Activated T-cell treated with anti-CD3 and anti-CD28 coated beads, Interleukin-2, amount 50 U/mL, for 48 hours (primary cell): Measurements from ENCODE around the gene VDR.
"Not testable (repeated sequence)": the region's sequence is repeated elsewhere in the genome, so short reads cannot be mapped to it uniquely, and the experiment has no call there.

ENCODE experiments used
- DNase-seq, 2 experiments: peaks; one replicate each; pipeline ENCODE4 v3.0.0-alpha.2; 2020

Gene VDR

GRCh38 chr12:47823422-47824086, 81.2 kb downstream of the VDR start:
- no peak for DNase-seq

DNA sequence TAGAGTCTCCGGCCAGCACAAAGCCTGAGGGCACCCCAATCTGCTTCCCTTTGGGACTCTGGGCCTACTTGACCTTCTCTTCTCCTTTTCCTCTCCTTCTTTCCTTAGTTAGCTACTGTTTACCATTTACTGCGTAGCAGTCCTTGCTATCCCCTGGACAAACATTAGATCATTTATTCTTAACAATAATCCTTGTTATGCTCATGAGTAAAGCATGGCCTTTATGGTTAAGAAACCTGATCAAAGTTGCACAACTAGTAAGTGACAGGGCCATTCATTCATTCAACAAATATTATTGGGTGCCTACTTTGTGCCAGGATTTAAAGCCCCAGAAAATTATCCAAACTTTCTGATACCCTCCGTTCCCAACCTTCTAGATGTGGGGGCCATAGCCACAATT, 81.9 kb downstream of the VDR start:
- DNase-seq = no peak

DNA sequence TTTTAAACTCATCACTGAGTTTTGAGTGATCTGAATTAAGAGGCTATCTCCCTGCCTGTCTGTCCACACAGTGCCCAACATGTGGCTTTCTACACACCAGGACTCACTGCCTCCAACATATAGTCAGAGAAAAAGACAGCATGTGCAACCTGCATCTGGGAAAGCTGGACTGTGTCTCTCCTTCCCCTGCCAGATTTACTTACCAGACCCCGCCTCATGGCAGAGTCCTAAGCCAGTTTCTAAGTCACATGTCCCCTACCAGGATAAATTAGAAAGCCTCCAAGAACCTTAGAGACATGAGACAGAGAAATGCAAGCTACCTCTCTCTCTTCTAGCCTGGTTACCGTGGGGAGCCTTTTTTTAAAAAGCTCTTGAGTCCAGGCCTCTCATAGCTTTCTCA, 82.4 kb downstream of the VDR start:
- no peak for DNase-seq

DNA sequence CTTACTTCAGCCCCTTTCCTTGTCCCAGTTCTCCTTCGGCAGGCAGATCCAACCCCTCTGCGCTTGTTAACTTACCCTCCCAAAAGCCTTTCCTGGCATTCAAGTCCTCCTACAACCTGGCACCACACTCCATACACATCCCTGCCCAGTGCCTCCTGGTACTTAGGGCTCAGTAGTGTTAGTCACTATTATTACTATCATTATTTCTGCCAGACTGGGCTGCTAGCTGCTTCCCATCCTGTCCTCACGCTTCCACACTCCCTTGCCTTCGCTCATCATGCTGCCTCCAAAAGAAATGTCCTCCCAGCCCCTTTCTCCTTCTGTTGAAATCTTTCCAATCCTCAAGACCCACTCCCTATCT, 83.5 kb downstream of the VDR start:
- no peak for DNase-seq

- no peak for DNase-seq
Observed at GRCh38 chr12:47820631-47821345, 84.0 kb downstream of the VDR start.

- peak; percentile 77 to 83 for DNase-seq
Observed at GRCh38 chr12:47819896-47820630, 84.7 kb downstream of the VDR start, which contains the start of gene HDAC7. Gene HDAC7, minus strand, starts transcription at chr12:47819903. Its CDS starts 118 bp downstream, at chr12:47819785.

DNA sequence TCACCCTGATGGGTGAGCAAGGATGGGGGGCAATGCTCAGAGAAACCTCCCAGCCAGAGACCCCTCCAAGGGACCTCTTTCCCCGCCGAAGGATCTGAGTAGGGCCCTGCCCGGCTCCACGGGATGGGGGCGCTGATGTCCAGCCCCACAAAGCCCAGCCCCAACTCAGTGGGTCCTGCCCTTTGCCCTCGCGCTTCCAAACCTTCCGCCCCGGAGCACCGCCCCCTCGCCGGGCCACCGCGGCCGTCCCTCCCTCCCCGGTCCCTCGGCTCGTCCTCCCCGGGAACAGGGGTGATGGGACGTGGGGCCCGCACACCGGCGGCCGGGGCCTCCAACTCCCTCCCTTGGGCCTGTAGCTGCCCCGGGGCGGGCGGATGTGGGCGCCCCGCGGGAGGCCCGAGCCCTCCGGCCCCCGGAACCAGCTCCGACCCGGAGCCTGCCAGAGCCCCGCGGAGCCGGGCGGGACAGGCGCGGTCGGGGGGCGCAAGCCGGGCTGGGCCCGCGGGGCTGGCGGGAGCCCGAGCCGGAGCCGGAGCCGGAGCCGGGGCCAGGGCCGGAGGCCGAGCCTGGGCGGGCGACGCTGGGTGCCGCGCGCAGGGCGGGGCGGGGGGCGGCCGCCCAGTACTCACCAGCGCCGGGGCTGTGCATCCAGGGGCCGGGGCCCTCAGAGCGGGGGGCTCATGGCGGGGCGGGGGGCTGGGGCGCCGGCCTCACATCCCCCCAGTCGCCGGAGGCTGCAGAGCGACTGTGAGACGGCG, 85.5 kb downstream of the VDR start:
- peak in 1 of 2 experiments; percentile 80 for DNase-seq

GRCh38 chr12:47818467-47819137, 86.2 kb downstream of the VDR start:
- DNase-seq = peak; percentile 70 to 71

DNA sequence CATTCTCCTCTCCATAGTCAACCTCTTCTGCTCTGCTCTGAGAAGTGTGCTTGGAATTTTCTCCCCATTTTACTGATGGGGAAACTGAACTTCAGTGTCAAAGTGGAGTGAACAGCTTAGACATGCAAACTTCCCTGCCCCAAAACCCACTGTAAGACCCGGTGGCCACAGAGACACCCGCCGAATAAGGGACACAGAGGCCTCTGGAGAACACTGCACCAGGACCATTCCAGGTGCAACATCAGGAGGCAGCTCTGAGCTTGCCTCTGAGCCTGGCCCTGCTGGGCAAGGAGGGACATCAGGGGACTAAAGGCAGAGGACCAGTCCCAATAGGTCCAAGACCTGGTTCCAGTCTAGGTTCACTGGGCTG, 86.8 kb downstream of the VDR start:
- DNase-seq = no peak

DNA sequence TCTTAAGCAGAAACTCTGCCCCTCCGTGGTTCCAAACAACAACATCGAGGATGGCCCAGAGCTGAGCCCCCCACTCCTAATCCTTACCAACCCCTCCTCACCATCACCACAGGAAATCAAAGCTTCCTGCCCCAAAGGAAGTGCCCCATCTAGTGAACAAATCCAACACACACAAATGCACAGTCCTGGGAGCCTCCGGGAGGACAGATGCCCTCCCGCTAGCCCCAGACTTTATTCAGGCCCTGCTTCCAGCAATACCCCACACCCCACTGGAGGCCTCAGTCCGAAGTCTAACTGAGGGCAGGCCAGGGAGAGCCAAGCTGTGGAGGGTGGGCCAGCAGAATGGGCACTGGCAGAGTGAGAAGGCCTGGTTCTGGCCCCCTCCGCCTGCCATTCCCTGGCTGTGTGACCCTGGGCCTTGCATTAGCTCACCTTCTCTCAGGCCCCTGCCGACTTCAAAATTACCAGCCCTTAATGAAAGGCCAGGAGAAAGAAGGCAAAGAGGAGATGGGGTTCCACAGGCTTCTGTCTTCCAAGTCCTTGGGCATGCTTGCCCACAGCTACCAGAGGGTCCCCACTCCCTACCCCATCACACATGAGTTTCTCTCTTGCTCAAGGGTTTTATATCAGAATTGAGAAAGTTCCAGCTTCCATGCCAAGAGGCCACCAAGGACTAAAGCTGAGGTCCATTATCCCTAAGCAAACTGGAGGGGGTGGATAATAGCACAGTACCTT, 87.4 kb downstream of the VDR start:
- DNase-seq = peak in 1 of 2 experiments; percentile 52

GRCh38 chr12:47816403-47817271, 88.2 kb downstream of the VDR start:
- peak in 1 of 2 experiments; percentile 58 for DNase-seq

DNA sequence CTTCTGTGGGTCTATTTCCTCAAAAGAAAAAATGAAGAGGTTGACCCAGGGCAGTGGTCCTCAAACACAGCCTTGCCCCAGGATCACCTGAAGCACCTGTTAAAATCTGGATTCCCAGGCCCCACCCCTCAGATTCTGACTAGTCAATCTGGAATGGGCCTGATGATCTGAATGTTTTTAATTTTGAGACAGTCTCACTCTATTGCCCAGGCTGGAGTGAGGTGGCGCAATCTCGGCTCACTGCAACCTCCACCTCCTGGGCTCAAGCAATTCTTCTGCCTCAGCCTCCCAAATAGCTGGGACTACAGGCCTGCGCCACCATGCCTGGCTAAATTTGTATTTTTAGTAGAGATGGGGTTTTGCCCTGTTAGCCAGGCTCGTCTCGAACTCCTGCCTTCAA, 89.3 kb downstream of the VDR start:
- not testable (repeated sequence) for DNase-seq

- DNase-seq = peak; percentile 57 to 60
Observed at GRCh38 chr12:47814539-47815170, 90.1 kb downstream of the VDR start.

DNA sequence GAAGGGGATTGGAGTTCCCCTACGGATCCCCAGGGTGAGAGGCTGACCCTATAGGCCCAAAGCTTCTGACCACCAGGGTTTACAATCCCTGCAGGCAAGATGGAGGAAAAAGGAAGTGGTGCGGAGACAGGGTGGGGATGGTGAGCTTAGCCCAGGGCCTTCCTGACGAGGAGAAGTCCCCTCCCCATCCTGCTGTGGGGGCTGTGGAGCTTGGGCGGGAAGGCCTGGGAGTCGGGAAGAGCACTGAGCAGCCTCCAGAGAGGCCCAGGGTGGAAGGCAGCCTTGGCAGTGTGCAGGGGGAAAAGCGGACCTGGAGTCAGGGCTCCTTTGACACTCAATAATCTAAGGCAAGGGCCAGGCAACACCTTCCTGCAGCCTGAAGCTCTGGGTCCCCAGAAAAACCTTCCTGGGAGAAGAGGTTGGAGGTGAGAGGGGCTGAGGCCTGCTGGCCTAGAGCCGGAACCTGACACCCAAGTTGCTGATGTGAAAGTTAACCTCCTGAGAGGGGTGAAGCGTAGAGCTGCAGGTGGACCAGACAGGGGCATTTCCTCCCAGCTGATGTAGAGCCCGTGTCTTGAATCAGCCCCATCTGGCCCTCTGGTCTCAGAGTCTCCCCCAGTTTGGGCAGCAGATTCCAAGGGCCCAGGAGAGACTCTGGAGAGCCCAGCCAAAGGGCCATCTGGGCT, 91.1 kb downstream of the VDR start:
- DNase-seq = no peak

- DNase-seq = peak; percentile 96
Observed at GRCh38 chr12:47812797-47813510, 91.8 kb downstream of the VDR start.

- DNase-seq = no peak
Observed at GRCh38 chr12:47811581-47812484, 93.0 kb downstream of the VDR start.

- no peak for DNase-seq
Observed at GRCh38 chr12:47811072-47811396, 93.8 kb downstream of the VDR start.

DNA sequence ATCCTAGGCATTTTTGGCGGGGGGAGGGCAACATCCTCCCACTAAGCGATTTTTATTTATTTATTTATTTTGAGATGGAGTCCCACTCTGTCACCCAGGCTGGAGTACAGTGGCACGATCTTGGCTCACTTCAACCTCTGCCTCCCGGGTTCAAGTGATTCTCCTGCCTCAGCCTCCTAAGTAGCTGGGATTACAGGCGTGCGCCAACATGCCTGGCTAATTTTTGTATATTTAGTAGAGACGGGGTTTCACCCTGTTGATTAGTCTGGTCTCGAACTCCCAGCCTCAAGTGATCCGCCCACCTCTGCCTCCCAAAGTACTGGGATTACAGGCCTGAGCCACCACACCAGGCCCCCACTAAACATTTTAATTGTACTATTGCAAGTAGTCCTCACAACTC, 95.3 kb downstream of the VDR start:
- not testable (repeated sequence) for DNase-seq
